Panc1 (cell line): ENCODE measurements around the gene UBXN6. TPM values are rescaled to one million over a fixed set of nuclear protein-coding genes. Genes with fewer than 3 reads are reported as not detected.

Experiments used
- ATAC-seq: fragments of 200-7000 bp; cut with Tn5 transposase; 2 replicates; pipeline ENCODE4 v1.9.1; 2020; ENCODE audit warnings: mild to moderate bottlenecking, moderate library complexity
- BruUV-seq: library from RNA; stranded (reverse); fragments of 400-500 nt; replicated peaks from 2 replicates; lab custom pipeline; 2021; lab: Mats Ljungman, UMichigan
- CTCF ChIA-PET: fragments of 300-600 bp; sonication (Branson Sonifier 250); formaldehyde crosslinking; loops from one replicate; lab custom pipeline; 2022; ENCODE audit warnings: antibody characterized with exemption; lab: Charles Lee
- POLR2A ChIA-PET: fragments of 300-600 bp; sonication (Branson Sonifier 250); formaldehyde crosslinking; loops from one replicate; lab custom pipeline; 2022; ENCODE audit warnings: antibody characterized with exemption; lab: Charles Lee
- DNase-seq: peaks from one replicate; pipeline ENCODE4 v3.0.0-alpha.2; 2010; ENCODE audit warnings: low read depth, low spot score
- H3K27ac ChIP-seq: 2 replicates; pipeline ENCODE4 v1.5.1; 2011; ENCODE audit warnings: mild to moderate bottlenecking, low read length, inconsistent platforms
- H3K27me3 ChIP-seq: fragments of 200-500 bp; sonication (Bioruptor generic); 2 replicates; pipeline ENCODE4 v1.6.0; 2014; ENCODE audit warnings: low read length, inconsistent platforms; ENCODE audit not compliant: control insufficient read depth, insufficient read depth
- H3K36me3 ChIP-seq: fragments of 200-500 bp; sonication (Bioruptor generic); 2 replicates; pipeline ENCODE4 v1.5.1; 2014; ENCODE audit warnings: inconsistent platforms, mild to moderate bottlenecking, low read length, moderate library complexity; ENCODE audit not compliant: control insufficient read depth, insufficient read depth
- H3K4me1 ChIP-seq: 2 replicates; pipeline ENCODE4 v1.5.1; 2011; ENCODE audit warnings: inconsistent platforms, mild to moderate bottlenecking, low read length, moderate library complexity; ENCODE audit not compliant: control insufficient read depth, insufficient read depth
- H3K4me3 ChIP-seq, 2 experiments: 2 replicates each; pipeline ENCODE4 v1.5.1; 2011 to 2012; ENCODE audit warnings: low read depth in 2 of 2, low read length in 2 of 2, mild to moderate bottlenecking in 2 of 2, inconsistent platforms in 1 of 2, moderate library complexity in 1 of 2
- H3K9me3 ChIP-seq: fragments of 200-500 bp; sonication (Bioruptor generic); 2 replicates; pipeline ENCODE4 v1.5.1; 2014; ENCODE audit warnings: low read depth, mild to moderate bottlenecking, inconsistent platforms, low read length, moderate library complexity; ENCODE audit not compliant: control insufficient read depth, insufficient read depth
- CTCF ChIP-seq: fragments of 450-650 bp; IDR thresholded peaks from 2 replicates; pipeline ENCODE4 v1.5.1; 2017; ENCODE audit warnings: mild to moderate bottlenecking
- POLR2AphosphoS5 ChIP-seq: IDR thresholded peaks from 2 replicates; pipeline ENCODE4 v1.6.1; 2012; ENCODE audit warnings: mild to moderate bottlenecking, low read depth, low read length, moderate library complexity
- REST ChIP-seq, 2 experiments: IDR thresholded peaks; 2 replicates each; pipeline ENCODE4 v1.6.1; 2011 to 2012; ENCODE audit warnings: low read depth in 2 of 2, control low read depth in 1 of 2, low read length in 1 of 2, mild to moderate bottlenecking in 1 of 2, moderate library complexity in 1 of 2; ENCODE audit not compliant: insufficient read depth in 1 of 2
- SIN3A ChIP-seq: IDR thresholded peaks from 2 replicates; pipeline ENCODE4 v1.6.1; 2012; ENCODE audit warnings: low read depth, mild to moderate bottlenecking, low read length, moderate library complexity, borderline replicate concordance; ENCODE audit not compliant: insufficient read depth
- TCF7L2 ChIP-seq: IDR thresholded peaks from 2 replicates; pipeline ENCODE4 v1.6.1; 2011; ENCODE audit warnings: mild to moderate bottlenecking, low read depth, low read length, inconsistent platforms
- in situ Hi-C: cut with HindIII; loops from 2 replicates; pipeline ENCODE4 v1.10.0; 2016; ENCODE audit warnings: low sequenced_read_pairs, low pct_unique_long_range_greater_than_20kb
- intact Hi-C: fragments of 100-400 bp; cut with micrococcal nuclease; formaldehyde crosslinking; loops from one replicate; pipeline ENCODE4 v1.10.0; 2022; ENCODE audit not compliant: unreplicated experiment
- microRNA-seq: library from miRNA; unstranded; fragments of <30 nt; microRNA quantifications from one replicate; pipeline ENCODE4 v1.1.0, GENCODE V29; 2020; ENCODE audit not compliant: unreplicated experiment
- total RNA-seq: library from RNA; stranded (reverse); gene quantifications from one replicate; pipeline ENCODE4 v1.2.1, GENCODE V29; 2021; ENCODE audit not compliant: unreplicated experiment

UBXN6 gene
- total RNA-seq, 1 experiment from 2014 or later = 55.6 TPM

GRCh38 chr19:4396949-4397783, 60.4 kb downstream of the UBXN6 start:
- Histone ChIP-seq H3K4me3 (no peak overlapping the region), H3K9me3 (no peaks in the 10 kb centered on the region), H3K27ac (no peak overlapping the region), H3K36me3 (no peaks in the 10 kb centered on the region), H3K27me3 (no peaks in the 10 kb centered on the region), H3K4me1 (peaks cover 2% of the 10 kb centered on the region; the same call in 1 of the 2 replicates)
- DNase-seq (no peak), ATAC-seq (no peak)
- POLR2A ChIA-PET = no interaction called here
- TF ChIP-seq REST (IDR thresholded peaks at IDR 0.05; ENCODE audit: insufficient read depth in 1 of 2, low read depth in 2 of 2, low read length in 1 of 2) (no peak), TCF7L2 (no peak), SIN3A (no peak), CTCF (no peak), POLR2AphosphoS5 (no peak)
- intact Hi-C loops = no loop called here
- in situ Hi-C loops = no loop called here
- CTCF ChIA-PET = no interaction called here
- no TSS peak for BruUV-seq

Small RNAs within 50 kb of the gene (microRNA-seq; reads per million reads assigned to microRNA genes)
- 5.1 reads per million, percentile 14 among the genes with 10 or more reads in this experiment for gene MIR4746

Other genes with a start within 250 kb of the UBXN6 start
- 3.0 TPM for gene EBI3, start 228.3 kb downstream of the UBXN6 start, total RNA-seq
- 15.9 TPM for gene YJU2, start 210.7 kb downstream of the UBXN6 start, total RNA-seq
- gene SHD, start 178.5 kb downstream of the UBXN6 start, total RNA-seq = 0.46 TPM
- gene TMIGD2, start 155.4 kb downstream of the UBXN6 start, total RNA-seq = not detected
- gene FSD1, start 153.2 kb downstream of the UBXN6 start, total RNA-seq = 12.1 TPM
- 10.0 TPM for gene STAP2, start 119.0 kb downstream of the UBXN6 start, total RNA-seq
- 22.9 TPM for gene MPND, start 114.2 kb downstream of the UBXN6 start, total RNA-seq
- gene SH3GL1, start 57.2 kb downstream of the UBXN6 start, total RNA-seq = 57.1 TPM
- gene CHAF1A, start 55.2 kb downstream of the UBXN6 start, total RNA-seq = 45.4 TPM
- 56.9 TPM for gene HDGFL2, start 14.5 kb upstream of the UBXN6 start, total RNA-seq
- 10.2 TPM for gene PLIN4, start 60.7 kb upstream of the UBXN6 start, total RNA-seq
- gene PLIN5, start 77.4 kb upstream of the UBXN6 start, total RNA-seq = 0.64 TPM
- gene LRG1, start 82.2 kb upstream of the UBXN6 start, total RNA-seq = 0.08 TPM
- 5.7 TPM for gene SEMA6B, start 101.9 kb upstream of the UBXN6 start, total RNA-seq
- 4.8 TPM for gene TNFAIP8L1, start 181.7 kb upstream of the UBXN6 start, total RNA-seq
- 78.1 TPM for gene MYDGF, start 212.5 kb upstream of the UBXN6 start, total RNA-seq